OCI-LY1 (cell line): ENCODE data around the gene PXDN.

ENCODE experiments used
- H2AFZ ChIP-seq: fragments of 200-600 bp; sonication (generic), shearing (Covaris generic); 2 replicates; pipeline ENCODE4 v1.6.0; 2014; ENCODE audit warnings: antibody characterized with exemption, mild to moderate bottlenecking, low read length
- H3F3A ChIP-seq: fragments of 200-600 bp; sonication (generic), shearing (Covaris generic); 2 replicates; pipeline ENCODE4 v1.6.0; 2014; ENCODE audit warnings: mild to moderate bottlenecking, antibody characterized with exemption, low read length, moderate library complexity; ENCODE audit not compliant: insufficient read depth
- H3K27ac ChIP-seq: fragments of 200-600 bp; sonication (generic); 2 replicates; pipeline ENCODE4 v1.5.1; 2014; ENCODE audit warnings: low read length, mixed run types, mild to moderate bottlenecking, low read depth; ENCODE audit not compliant: poor library complexity, severe bottlenecking
- H3K27me3 ChIP-seq: fragments of 200-600 bp; sonication (generic); 2 replicates; pipeline ENCODE4 v1.6.0; 2014; ENCODE audit warnings: antibody characterized with exemption, mild to moderate bottlenecking, low read length, moderate library complexity; ENCODE audit not compliant: insufficient read depth
- H3K36me3 ChIP-seq: fragments of 200-600 bp; sonication (generic); 2 replicates; pipeline ENCODE4 v1.6.1; 2014; ENCODE audit warnings: mild to moderate bottlenecking, antibody characterized with exemption, low read length, moderate library complexity, mixed read lengths; ENCODE audit not compliant: insufficient read depth
- H3K4me1 ChIP-seq: fragments of 200-600 bp; sonication (generic); 2 replicates; pipeline ENCODE4 v1.5.1; 2014; ENCODE audit warnings: mild to moderate bottlenecking, low read length, moderate library complexity; ENCODE audit not compliant: insufficient read depth, severe bottlenecking
- H3K4me2 ChIP-seq: fragments of 200-600 bp; sonication (generic), shearing (Covaris generic); 2 replicates; pipeline ENCODE4 v1.6.1; 2014; ENCODE audit warnings: low read length
- H3K4me3 ChIP-seq: fragments of 200-600 bp; sonication (generic); 2 replicates; pipeline ENCODE4 v1.5.1; 2014; ENCODE audit warnings: low read length, low read depth, mild to moderate bottlenecking, mixed read lengths; ENCODE audit not compliant: poor library complexity, severe bottlenecking
- H3K79me2 ChIP-seq: fragments of 200-600 bp; shearing (Covaris generic); 2 replicates; pipeline ENCODE4 v1.6.1; 2016; ENCODE audit warnings: mixed run types, low read length, mixed read lengths; ENCODE audit not compliant: insufficient read depth
- H3K9ac ChIP-seq: fragments of 200-600 bp; sonication (generic), shearing (Covaris generic); 2 replicates; pipeline ENCODE4 v1.6.1; 2014; ENCODE audit warnings: mild to moderate bottlenecking, low read length, mixed read lengths
- H3K9me2 ChIP-seq: fragments of 200-600 bp; sonication (generic), shearing (Covaris generic); 2 replicates; pipeline ENCODE4 v1.6.1; 2014; ENCODE audit warnings: low read depth, mild to moderate bottlenecking, low read length, mixed read lengths
- H3K9me3 ChIP-seq: fragments of 200-600 bp; shearing (Covaris generic); 2 replicates; pipeline ENCODE4 v1.6.1; 2014; ENCODE audit warnings: low read length, mixed read lengths
- H4K20me1 ChIP-seq: fragments of 200-600 bp; sonication (generic), shearing (Covaris generic); 2 replicates; pipeline ENCODE4 v1.6.0; 2016; ENCODE audit warnings: mild to moderate bottlenecking, low read length; ENCODE audit not compliant: insufficient read depth
- CTCF ChIP-seq: fragments of 200-600 bp; sonication (generic), shearing (Covaris generic); IDR thresholded peaks from 2 replicates; pipeline ENCODE4 v1.5.1; 2017; ENCODE audit warnings: mild to moderate bottlenecking, antibody characterized with exemption, low read length, moderate library complexity, mixed read lengths
- EZH2 ChIP-seq: fragments of 200-600 bp; sonication (generic), shearing (Covaris generic); IDR thresholded peaks from 2 replicates; pipeline ENCODE4 v1.8.0; 2017; ENCODE audit warnings: borderline replicate concordance, mixed run types, mild to moderate bottlenecking, antibody characterized with exemption, low read length, moderate library complexity, mixed read lengths

PXDN gene

GRCh38 chr2:1655461-1655860 is 88.9 kb downstream of the PXDN start:
- Histone ChIP-seq H3F3A (no peaks in the 10 kb centered on the region), H3K9me3 (no peaks in the 10 kb centered on the region), H3K4me2 (no peak overlapping the region), H2AFZ (no peak overlapping the region), H3K27ac (no peak overlapping the region), H3K9me2 (no peaks in the 10 kb centered on the region), H3K4me3 (no peak overlapping the region), H4K20me1 (no peaks in the 10 kb centered on the region), H3K36me3 (no peaks in the 10 kb centered on the region), H3K27me3 (0 out of 2 replicates have a peak, but pooled peaks cover 3% of the 10 kb centered on the region), H3K9ac (no peak overlapping the region), H3K4me1 (no peaks in the 10 kb centered on the region), H3K79me2 (no peaks in the 10 kb centered on the region)
- no peak for TF ChIP-seq EZH2
- no peak for TF ChIP-seq CTCF

DNA sequence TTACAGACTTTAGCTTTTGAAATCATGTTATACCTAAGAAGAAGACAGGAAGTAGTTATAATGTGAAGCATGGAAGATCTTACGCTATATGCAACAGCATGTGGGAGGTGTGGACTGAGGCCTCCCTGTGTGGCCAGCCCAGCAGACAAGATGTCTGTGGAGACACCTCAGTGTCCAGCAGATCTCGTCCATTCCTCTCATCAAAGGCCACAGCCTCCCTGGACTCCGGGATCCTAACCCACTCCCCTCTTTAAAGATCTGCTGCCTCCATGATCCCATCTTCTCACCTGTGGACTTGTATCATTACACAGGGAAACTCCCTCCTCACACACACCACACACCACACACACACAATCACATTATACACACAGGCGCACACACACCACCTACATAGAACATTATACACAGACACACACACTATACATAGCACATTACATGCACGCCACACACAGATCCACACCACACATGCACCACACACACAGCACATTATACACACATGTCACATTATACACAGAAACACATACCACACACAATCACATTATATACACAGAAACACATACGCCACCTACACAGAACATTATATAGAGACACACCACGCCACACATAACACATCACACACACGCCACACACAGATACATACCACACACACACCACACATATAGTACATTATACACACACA is 89.5 kb downstream of the PXDN start:
- TF ChIP-seq EZH2 (no peak), CTCF (no peak)
- no peak overlapping the region for H3K4me3 ChIP-seq
- no peaks in the 10 kb centered on the region for H3K4me1 ChIP-seq
- H3K9me3 ChIP-seq, result no peaks in the 10 kb centered on the region
- H3K9ac ChIP-seq, result no peak overlapping the region
- H3K4me2 ChIP-seq, result no peak overlapping the region
- no peak overlapping the region for H2AFZ ChIP-seq
- no peaks in the 10 kb centered on the region for H3F3A ChIP-seq
- 0 out of 2 replicates have a peak, but pooled peaks cover 3% of the 10 kb centered on the region for H3K27me3 ChIP-seq
- H3K79me2 ChIP-seq, result no peaks in the 10 kb centered on the region
- no peaks in the 10 kb centered on the region for H4K20me1 ChIP-seq
- H3K9me2 ChIP-seq, result no peaks in the 10 kb centered on the region
- H3K27ac ChIP-seq, result no peak overlapping the region
- no peaks in the 10 kb centered on the region for H3K36me3 ChIP-seq

GRCh38 chr2:1653956-1654695 is 90.2 kb downstream of the PXDN start:
- Histone ChIP-seq H3K9me2 (no peaks in the 10 kb centered on the region), H3K9ac (no peak overlapping the region), H4K20me1 (no peaks in the 10 kb centered on the region), H3K4me1 (no peaks in the 10 kb centered on the region), H3K27ac (no peak overlapping the region), H3K36me3 (no peaks in the 10 kb centered on the region), H3K9me3 (no peaks in the 10 kb centered on the region), H3K79me2 (no peaks in the 10 kb centered on the region), H3K4me2 (no peak overlapping the region), H3K27me3 (0 out of 2 replicates have a peak, but pooled peaks cover 3% of the 10 kb centered on the region), H3K4me3 (no peak overlapping the region), H2AFZ (no peak overlapping the region), H3F3A (no peaks in the 10 kb centered on the region)
- TF ChIP-seq CTCF (no peak), EZH2 (no peak)
